MM.1S (cell line): ENCODE data around the gene FOXL1.

Experiments
- CTCF ChIP-seq: fragments of 300-600 bp; sonication (generic); IDR thresholded peaks from 2 replicates; pipeline ENCODE4 v1.5.1; 2016; ENCODE audit warnings: antibody characterized with exemption, low read length, mixed read lengths
- EZH2 ChIP-seq: fragments of 300-600 bp; sonication (generic); optimal IDR thresholded peaks from 2 replicates; pipeline ENCODE3; 2017; ENCODE audit warnings: low read depth, mild to moderate bottlenecking, antibody characterized with exemption, low read length, mixed read lengths
- EZH2phosphoT487 ChIP-seq: fragments of 300-600 bp; sonication (generic); IDR thresholded peaks from 2 replicates; pipeline ENCODE4 v1.6.1; 2018; ENCODE audit warnings: antibody characterized with exemption, low read length

GRCh38 chr16:86618431-86619238, 40.3 kb downstream of the FOXL1 start:
- TF ChIP-seq EZH2phosphoT487 = no peak
- no peak for TF ChIP-seq CTCF
- no peak for TF ChIP-seq EZH2
